Activated CD4-positive, CD25-positive, alpha-beta regulatory T cell (primary cell): ENCODE results near the gene HOOK2.
A peak's percentile ranks its signal among the peaks of the same experiment; 100 is the strongest.
"Not testable (repeated sequence)": the region's sequence is repeated elsewhere in the genome, so short reads cannot be mapped to it uniquely, and the experiment has no call there.

Source experiments
- DNase-seq, 4 experiments: peaks; one replicate each; lab custom pipeline; 2025; lab: John Stamatoyannopoulos, UW

HOOK2 gene

DNA sequence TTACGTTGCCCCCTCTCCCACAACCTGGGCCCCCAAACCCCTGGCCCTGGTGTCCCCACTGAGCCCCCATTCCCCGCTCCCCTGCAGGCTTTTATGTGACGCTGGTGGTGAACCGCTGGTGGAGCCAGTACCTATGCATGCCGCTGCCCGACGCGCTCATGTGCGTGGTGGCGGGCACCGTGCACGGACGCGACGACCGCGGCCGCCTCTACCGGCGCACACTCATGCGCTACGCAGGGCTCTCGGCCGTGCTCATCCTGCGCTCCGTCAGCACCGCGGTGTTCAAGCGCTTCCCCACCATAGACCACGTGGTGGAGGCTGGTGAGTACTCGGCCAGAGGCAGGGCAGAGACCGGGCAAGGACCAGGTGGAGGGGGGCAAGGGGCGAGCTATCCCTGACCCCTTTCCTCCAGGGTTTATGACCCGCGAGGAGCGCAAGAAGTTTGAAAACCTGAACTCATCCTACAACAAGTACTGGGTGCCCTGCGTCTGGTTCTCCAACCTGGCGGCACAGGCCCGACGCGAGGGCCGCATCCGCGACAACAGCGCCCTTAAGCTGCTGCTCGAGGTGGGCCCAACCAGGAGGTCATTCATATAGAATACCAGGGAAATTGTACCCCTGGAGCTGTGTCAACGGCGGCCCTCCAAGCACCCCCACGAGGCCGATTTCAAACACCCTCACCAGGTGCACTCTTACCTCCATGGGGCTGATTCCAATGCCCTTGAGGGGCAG is 20.7 kb downstream of the HOOK2 start:
- DNase-seq: no peak

DNA sequence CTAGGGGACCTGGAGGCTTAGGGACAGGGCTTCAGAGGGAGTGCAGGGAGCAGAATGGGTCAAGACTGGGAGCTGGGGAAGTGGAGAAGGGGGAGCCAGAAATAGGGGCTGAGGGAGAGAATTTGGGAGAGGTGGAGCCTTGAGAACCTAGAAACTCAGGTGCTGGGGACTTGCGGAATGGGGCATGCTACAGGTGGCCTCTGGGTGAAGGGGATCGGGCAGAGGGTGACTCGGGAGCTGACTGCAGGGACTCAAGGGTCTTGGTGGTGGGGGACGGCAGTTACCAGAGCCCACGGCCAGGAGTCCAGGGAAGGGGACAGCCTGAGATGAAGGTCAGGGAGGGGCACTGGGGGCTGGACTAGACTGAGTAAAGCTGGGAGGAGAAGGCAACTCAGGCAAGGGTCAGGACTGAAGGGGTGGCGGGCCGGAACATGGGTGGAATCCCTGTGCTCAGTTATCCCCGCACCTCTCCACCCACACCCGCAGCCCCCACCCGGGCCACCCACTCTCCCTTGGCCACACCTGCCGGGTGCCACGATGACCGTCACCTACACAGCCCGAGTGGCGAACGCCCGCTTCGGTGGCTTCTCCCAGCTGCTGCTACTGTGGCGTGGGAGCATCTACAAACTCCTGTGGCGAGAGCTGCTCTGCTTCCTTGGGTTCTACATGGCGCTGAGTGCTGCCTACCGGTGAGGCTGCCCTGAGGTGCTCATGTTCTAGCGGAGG is 23.1 kb downstream of the HOOK2 start:
- no peak for DNase-seq

DNA sequence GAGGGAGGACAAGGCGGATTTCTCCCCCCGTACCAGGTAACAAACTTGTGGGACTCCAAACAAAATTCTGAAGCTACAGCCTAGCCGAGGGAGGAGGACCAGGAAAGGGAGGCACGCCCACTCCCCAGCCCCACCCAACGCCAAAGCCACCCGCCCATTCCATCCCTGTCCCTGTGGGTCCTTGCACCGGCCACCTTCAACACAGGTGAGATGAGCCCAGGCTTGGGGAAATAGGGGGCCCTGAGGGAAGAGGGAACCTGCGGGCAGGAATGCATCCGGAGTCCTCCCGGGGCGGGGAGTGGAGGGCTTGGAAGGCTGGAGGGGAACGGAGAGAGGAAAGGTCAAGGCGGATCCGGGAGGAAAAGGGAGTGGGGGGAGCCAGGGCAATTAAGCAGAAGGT is 23.7 kb downstream of the HOOK2 start, which contains the start of gene BEST2:
TSS of gene BEST2 (plus strand) at position 157 of the 400 bp plus-strand sequence. CDS start 802 bp downstream, outside the sequence.
- no peak for DNase-seq

DNA sequence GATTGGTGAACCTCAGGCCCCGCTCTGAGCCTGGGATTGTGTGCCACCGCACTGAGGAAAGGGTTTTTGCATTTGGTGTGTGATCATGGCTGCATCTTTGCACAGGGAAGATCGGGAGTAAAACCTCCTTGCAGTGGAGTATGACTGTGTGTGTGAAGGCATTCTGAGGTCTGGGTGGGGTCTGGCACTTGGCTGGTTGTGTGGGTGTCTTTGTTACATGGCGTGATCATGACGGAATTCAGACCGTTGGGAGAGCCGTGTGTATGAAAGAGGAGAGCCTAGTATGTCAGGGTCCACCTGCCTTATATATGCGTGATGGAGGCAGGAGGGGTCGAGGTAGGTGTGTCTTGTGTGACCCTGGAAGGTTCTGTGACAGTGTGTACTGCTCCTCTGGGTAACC is 24.5 kb downstream of the HOOK2 start:
- no peak for DNase-seq

DNA sequence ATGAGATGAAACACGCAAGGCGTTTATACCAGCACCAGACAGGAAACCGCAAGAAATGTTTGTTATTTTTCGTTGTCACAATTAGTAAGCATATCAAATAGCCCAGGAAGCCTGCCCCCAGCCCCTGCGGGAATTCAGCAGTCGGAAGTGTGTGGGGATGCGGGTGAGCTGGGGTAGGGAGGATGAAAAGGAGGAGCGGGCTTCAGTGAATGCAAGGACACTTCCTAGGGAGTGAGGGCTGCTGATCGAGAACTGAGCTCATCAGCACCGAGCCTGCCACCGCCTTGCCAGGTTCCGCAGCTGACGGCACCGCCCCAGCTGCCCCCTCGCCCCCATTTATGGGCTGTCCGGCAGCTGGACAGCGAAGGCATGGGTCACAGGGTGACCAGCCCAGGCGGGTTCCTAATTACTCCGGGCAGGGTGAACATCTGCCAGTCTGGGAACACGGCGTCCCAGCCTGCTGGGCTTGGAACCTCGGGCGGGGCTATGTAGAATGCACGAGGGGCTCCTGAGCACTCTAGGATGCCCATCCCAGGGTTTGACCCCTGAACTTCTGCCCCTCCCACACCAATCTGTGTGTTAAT is 25.3 kb downstream of the HOOK2 start:
- no peak for DNase-seq

DNA sequence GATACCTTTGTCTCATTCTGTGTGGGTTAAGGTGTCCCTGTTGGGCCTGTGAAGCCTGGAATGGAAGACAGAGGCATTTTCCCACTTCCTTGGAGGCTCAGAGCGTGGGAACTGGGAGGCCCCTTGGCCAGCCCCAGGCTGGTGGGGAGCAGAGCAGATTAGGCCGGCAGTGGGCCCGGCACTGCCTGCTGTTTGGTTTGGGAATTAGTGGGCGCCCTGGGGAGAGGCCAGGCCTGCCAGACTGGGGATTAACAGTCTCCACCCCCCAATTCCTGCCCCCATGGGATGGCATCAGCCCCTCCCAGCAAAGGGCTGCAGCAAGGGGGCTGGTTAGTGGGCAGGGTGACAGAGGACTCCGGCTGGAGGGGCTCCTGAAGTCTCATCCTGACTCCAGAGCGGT is 26.9 kb downstream of the HOOK2 start:
- no peak for DNase-seq

DNA sequence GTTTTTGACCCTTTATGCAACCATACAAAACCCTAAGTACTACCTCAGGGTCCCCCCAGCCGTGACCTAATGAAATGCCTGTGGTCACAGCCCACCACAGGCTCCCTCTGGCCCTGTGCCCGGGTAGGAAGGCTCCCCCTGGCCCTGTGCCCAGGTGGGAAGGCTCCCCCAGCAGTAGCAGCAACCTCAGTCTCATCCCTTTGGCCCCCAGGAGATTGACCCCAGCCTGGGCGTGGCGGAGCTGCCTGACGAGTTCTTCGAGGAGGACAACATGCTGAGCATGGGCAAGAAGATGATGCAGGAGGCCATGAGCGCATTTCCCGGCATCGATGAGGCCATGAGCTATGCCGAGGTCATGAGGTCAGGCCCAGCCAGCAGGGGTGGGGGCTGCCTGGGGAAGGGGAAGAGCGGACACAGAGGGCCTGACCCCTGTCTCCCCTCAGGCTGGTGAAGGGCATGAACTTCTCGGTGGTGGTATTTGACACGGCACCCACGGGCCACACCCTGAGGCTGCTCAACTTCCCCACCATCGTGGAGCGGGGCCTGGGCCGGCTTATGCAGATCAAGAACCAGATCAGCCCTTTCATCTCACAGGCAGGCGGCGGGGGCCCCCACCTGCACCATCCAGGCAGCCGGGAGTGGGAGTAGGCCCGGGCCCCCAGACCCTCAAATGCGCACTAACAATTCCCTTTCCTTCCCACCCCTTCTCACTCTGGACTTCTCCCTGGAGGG is 30.0 kb downstream of the HOOK2 start:
- DNase-seq: no peak

DNA sequence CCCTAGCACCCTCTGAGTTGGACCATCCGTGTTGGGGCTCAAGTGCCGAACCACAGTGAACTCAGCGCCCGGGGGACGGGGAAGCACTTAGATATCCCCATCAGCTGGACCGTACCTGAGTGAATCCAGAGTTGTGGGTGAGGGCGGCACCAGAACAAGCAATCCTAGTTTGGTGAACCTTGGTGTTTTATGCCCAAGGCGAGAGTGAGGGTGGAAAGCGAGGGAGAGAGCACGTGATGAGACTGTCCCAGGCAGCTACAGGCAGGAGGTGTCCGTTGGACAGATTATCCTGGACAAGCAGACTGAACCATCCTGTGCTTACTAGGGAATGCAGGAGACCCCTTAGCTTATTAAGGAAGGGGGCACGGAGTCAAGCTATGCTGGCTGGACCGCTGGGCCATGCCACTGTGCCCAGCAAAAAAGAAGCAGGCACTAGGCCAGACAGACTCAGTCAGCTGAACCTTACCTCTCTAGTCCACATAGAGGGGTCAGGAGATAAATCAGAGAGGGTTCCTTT is 37.5 kb downstream of the HOOK2 start:
- no peak for DNase-seq

DNA sequence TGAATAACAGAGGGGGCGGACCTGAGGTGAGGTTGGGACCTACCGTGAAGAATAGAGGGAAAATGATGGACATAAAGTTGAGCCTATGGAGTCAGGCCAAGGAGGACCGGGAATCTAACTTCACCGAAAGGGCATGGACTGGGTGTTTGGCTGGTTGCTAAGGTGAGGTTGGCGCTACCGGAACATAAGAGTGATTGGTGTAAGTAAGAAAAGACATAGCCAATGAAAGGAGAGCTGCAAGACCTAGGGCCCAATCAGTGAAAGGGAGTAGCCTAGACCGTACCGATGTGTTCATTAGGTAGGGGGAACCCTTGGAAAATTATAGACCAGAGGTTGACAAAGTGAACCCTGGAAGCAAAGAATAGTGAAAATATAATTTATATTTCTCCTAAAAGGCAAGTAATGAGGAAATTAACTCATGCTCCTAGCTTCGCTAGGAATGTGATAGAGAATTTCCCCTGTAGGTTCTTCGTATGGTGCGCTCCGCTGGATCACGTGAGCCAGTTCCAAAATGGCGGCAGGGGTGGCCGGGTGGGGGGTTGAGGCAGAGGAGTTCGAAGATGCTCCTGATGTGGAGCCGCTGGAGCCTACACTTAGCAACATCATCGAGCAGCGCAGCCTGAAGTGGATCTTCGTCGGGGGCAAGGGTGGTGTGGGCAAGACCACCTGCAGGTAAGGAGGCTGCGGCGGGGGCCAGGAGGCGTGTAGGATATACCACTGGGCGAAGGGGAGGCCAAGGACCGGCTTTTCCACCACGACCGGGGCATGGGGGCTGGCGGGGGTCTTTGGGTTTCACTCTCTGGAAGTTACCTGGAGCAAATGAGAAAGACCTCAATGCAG is 38.1 kb downstream of the HOOK2 start, which contains the start of gene GET3:
TSS of gene GET3 (plus strand) at position 503 of the 840 bp plus-strand sequence. CDS start at position 512, 9 bp downstream.
- DNase-seq: peak; percentile 50 to 67 (median 56)

DNA sequence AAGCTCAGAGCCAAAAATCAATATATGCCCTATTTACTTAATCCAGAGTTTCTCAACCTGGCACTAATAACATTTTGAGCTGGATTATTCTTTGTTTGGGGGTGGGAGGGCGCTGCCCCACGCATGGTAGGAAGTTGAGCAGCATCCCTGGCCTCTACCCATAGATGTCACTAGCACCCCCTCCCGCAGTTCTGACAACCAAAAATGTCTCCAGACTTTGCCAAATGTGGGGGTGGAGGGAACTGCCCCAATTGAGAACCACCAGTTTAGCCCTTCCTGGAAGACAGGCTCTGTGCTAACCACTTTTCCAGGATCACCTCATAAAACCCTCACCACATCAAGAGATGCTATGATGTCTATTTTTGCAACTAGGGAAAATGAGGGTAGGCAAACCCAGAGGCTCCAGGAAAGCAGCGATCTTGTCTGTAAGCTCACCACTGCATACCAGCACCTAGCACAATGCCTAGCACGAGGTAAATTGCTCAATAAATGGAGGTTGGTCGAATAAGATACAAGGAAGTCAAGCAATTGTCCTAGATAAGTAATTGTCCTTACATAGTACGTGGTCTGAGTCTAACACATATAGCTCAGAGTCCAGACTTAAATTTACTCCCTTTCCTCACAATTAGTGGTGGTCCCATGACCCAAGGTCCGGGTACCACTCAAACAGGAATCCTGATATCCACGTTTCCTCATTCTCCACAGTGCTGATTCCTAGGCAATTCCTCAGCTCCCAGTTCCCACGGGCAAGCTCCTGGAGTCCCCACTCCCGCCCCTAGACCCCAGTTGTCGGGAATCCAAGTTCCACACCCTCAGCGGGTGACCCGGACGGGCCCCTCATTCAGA is 41.8 kb downstream of the HOOK2 start:
- DNase-seq: peak in 1 of 4 experiments; percentile 18

DNA sequence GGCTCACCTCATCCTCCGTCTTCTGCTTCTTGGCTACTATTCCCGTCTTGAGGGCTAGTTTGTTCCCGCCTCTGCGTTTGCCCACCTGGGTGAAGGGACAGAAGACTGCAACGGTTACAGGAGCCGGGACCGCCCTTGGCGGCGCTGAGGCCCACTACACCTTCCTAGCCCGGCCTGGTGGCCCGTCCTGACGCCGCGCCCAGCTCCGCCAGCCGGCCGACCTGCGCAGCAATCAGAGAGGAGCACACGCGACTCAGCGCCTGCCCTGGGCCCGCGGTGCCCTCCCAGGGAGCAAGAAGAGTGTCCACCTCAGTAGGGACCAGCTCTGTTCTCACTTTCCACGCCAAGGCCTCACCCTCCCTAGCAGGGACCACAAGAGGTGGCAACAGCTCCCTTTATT is 44.0 kb downstream of the HOOK2 start:
- no peak for DNase-seq

DNA sequence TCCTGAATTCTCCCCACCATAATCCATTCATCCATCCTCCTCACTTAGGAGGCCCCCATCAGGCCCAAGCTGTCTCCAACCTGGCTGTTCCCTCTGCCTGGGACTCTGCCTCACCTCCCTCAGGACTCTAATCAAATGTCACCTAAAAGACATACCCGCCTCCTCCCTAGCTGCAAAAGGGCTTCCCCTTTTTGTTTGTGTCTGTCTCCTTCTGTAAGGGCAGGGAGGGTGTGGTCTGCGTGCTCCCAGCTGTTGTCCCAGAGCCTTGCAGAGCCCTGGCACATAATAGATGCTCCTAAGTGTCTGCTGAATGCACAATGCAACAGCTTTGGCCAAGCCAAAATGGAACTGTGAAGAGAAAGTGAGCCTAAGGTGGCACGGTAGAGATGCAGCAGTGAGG is 45.3 kb downstream of the HOOK2 start:
- no peak for DNase-seq

DNA sequence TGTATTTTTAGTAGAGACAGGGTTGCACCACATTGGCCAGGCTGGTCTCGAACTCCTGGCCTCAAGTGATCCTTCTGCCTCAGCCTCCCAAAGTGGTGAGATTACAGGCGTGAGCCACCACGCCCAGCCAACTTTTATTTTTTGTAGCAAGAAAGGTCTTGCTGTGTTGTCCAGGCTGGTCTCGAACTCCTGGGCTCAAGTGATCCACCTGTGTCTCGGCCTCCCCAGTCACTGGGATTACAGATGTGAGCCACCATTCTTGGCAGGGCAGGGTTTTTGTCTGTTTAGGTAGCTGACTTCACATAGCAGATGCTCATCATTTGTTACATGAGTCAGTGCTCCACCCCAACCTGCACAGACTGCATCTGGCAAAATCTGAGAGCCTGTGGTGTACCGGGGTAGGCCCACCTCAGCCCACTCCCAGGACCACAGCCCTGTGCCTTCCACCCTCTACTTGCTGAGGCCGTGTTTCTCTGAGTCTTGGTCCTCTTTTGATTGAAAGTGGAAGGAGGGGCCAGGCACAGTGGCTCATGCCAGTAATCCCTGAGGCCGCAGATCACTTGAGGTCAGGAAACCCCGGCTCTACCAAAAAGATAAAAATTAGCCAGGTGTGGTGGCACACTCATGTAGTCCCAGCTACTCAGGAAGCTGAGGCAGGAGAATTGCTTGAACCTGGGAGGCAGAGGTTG is 47.5 kb downstream of the HOOK2 start:
- no peak for DNase-seq

DNA sequence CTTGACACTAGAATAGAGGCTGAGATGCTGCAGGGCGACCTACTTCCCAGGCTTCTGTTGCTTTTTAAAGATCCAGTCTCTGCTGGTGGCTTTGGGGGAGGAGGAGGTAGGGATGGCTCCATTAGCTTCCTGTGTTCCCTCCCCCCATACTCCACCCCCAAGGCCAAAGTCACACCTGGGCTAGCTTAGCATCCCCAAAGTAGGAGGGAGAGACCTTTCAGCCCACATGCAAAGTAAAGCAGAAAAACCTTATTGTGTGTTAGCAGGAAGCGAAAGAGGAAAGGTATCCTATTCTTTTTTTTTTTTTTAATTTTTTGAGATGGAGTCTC is 48.4 kb downstream of the HOOK2 start:
- DNase-seq: no peak

DNA sequence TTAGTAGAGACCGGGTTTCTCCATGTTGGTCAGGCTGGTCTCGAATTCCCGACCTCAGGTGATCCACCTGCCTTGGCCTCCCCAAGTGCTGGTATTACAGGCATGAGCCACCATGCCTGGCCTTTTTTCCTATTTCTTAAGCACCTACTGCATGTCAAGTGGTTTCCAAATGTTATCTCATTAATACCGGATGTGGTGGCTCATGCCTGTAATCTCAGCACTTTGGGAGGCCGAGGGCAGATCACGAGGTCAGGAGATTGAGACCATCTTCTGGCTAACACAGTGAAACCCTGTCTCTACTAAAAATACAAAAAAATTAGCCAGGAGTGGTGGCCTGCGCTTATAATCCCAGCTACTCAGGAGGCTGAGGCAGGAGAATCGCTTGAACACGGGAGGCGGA is 49.7 kb downstream of the HOOK2 start:
- DNase-seq: not testable (repeated sequence)

DNA sequence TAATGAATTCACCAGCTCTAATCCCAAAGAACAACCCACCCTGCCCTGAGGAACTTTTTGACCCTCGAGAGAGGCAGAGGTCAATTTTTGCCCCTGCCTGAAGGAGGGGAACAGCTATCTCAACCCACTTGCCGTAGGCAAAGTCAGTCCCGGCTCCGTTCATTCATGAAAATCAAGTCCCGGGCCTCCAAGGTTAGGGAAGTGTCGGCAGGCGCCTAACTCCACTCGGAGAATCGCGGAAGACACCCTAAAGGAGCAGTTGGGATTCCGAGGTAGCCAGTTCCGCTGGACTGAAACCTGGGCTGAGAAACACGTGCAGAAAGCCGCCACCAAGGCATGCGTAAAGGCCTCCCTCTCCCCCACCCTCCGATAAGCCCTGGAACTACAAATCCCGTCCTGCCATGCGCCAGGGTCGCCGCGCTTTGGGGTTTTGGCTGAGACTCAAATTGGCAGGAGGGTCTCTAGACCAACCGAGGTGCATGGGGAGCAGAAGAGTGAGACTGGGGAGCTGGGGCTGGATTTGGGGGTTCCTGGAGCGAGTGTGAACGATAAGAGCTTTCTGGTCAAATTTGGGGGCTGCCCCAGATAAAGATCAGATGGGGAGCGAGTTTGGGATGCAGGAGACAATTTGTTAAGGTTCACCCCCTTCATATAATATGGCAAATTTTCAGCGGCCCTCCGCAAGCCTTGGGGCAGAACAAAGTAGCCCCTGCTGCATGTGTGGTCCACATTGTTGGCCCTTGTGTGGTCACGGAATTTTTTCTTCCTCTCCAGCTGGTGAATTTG is 51.5 kb downstream of the HOOK2 start, which contains the start of gene TNPO2:
TSS of gene TNPO2 (minus strand) at position 292 of the 786 bp plus-strand sequence. CDS start 2,955 bp downstream, outside the sequence.
- peak; percentile 18 to 65 (median 39) for DNase-seq

DNA sequence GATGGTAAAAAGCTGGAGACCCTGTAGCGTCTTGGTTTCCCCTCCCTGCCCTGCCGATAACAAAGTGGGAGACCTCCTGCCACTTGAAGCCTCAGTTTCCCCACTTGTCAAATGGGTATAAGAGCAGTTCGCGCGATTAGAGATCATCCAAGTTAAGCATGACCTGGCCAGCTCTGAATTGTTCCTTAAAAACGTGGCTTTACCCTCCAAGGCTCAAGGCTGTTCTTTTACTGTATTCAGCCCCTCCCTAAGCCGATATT is 52.0 kb downstream of the HOOK2 start:
- DNase-seq: no peak

DNA sequence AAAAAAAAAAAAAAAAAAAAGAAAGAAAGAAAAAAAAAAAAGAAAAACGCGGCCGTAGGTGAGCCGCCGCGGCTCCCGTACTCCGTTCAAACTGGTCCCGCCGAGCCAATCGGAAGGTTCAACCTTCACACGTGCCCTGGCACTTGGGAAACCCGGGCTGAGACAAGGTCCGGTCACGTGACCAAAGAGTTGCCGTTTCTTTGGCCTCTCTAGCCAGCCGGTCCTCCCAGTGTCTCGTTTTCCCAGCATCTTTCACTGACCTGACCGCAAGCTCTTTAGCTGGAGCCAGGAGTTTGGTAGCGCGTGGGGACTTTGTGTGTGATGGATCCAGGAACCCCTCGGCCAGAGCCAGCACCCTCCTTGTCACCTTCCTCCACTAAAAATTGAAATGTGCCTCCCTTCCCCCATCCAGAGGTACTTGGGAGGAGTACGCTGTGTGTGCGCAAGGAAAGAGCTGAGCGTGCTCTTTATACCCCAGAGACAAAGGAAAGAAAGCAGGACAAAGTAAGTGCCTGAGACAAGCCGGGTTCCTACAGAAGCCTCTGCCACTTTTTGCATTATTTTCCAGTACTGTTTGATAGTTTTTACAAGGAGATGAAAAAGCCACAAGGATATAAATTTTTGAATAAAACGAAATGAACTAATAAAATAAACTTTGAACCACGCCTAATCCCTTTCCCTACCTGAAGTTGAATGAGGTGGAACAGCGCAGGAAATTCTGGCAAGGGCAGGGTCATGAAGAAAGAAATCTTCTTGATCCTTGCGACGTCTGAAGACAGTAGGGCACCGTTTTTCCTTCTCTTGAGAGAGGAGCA is 52.6 kb downstream of the HOOK2 start:
- DNase-seq: peak; percentile 73 to 85 (median 84)
